ENCODE measurements around the gene RASGEF1B.

Gene RASGEF1B

DNA sequence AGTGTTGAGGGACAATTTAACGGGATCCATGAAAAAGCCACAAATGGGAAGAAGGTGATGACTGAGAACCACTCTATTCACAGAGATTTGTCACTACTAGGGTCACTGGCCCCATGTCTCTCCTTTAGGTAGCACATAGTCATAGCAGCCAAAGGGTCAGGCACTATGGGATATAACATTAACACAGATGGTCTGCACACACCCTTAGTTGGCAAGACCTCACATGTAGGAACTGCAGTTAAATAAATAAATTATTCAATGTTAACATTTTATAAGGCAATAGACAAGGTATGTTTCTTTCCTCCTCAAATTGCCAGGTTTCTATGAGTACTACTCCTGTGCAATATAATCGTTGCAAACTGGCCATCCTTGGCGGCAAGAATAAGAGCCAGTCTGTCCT, 10.9 kb downstream of the RASGEF1B start:
- DNase-seq: no peak

DNA sequence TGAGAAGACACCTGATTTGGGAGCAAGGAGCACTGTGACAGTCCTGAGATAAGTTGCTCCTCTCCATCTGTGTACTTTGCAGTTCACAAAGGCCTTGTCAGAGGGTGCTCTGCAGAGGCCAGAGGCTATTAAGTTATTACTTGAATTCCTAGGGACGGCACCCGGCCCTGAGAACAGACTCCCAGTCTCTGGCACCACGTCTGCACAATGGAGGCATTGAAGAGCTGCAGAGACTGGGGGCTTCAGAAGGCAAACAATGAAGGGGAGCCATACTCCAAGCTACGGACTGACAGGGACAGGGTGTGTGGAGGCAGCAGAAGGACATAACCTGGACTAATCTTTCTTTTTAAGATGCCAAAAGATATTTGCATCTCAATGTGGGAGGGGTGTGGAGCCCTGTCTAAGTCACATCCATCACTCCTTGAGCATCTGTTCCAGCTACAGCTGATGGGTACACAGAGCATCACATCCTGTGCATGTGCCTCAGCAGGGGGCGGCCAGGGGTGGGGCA, 11.5 kb downstream of the RASGEF1B start:
- DNase-seq: no peak

DNA sequence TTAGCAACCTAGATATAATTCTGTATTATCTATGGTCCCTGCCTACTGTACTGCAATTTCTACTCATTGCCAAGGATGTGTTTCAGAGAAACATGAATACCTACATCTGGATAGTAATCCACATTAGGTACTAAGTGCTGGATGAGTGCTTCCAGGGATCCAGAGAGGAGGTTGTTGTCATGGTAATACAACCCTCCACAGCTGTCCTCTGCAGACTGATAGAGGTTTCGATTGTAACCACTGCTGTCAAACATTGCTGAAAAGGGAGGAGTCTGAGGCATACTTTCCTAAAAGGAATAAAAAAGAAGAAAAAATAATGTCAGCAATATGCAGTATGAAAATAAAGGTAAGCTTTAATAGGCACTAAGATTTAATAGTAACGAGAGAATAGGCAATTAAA, 12.5 kb downstream of the RASGEF1B start:
- DNase-seq: no peak

DNA sequence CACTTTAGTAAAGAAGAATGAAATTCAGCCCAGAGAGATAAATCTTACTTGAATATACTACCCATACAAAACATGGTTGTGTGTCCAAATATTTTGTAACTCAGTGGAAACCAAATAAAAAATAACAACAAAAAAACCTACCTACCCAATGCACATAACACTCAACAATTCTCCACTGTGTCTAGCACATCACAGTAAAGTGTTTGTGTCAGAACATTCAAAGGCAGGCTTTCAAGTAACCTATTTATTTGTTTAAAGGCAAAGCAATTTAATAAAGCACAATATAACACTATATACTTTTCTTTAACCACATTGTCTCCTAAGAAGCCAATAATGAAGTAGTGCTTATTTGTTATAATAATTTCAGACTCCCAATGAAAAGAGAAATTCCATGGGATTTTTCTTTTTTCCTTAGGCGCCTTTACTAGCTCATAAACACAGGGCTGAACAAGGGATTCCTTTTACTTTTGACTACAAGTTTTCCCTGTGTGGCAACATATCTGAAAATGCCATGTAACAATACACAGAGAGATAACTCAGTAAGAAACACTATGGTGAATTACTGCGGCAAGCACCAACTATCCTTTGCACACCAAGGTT, 13.7 kb downstream of the RASGEF1B start:
- DNase-seq: no peak

DNA sequence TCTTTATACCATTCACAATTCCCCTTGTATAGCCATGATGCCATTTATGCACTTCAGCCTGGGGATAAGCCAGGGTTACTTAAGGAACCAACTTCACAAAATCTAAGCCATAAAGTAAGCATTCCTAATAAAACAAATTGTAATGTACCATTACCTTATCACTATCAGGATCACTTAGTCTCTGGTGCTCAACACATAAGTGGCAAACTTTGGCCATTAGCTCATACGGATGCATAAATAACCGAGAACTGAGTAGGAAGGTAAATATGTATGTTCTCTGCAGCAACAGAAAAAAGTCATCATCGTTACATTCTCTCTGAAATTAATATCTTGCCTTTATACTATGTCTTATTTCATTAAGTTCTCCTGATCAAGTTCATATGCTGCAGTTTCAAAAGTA, 14.4 kb downstream of the RASGEF1B start:
- no peak for DNase-seq

DNA sequence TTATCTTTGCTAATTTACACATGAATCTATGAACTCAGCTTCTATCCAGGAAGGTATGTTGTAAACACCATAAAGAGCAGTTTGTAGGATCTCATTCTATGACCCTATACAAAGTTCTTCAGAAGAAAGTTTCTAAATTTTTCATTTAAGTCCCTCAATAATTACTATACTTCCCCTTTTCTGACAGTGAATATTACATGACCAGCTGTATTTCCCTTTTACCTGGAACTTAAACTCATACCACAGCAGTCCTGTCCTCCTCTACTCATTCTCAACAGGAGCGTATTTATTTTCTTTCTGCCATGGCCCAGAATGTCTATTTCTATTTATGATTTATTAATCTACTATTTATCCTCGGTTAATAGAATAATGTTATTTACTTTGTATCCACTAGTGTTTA, 15.8 kb downstream of the RASGEF1B start:
- DNase-seq: no peak

DNA sequence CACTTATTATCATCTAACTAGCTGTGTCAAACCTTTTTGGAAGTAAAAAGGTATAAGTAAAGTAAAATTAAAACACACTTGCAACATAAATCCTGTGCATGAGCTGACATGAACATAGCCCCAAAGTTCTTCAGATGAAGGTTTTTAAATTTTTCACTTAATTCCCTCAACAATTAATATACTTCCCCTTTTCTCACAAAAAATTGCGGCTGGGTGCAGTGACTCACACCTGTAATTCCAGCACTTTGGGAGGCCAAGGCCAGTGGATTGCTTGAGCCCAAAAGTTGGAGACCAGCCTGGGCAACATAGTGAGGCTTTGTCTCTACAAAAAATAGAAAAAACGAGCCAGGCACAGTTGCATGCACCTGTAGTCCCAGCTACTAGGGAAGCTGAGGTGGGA, 16.8 kb downstream of the RASGEF1B start:
- no peak for DNase-seq

DNA sequence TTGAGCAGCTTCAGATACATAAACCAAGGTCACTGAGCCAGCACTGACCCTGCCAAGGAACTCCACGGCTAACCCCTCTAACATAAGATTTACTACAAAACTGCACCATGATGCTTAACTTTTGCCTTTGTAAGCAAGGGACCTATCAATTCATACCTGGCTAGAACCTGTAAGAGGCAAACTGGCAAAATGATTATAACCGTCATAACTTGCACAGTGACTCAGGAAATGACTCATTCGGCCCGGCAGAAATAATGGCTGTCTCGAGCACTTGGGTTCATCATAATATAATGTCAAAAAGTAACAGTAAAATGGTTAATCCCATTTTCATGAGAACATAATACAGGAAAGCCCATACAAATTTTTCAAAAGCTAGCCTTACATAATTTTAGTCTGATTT, 17.2 kb downstream of the RASGEF1B start:
- DNase-seq: no peak

DNA sequence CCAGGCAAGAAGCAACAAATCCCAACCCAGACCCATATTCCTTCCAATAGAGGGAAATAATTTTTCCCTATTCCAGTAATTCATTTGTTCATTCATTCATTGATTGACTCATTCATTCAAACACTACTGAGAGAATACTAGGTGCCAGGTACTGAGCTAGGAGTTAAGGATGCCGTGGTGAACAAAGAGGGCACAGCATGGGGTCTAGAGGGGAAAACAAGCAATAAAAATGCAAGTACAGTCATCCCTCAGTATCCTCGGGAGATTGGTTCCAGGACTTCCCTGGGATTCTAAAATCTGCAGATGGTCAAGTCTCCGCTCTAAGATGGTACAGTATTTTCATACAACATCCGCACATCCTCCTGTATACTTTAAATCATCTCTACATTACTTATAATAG, 18.7 kb downstream of the RASGEF1B start:
- no peak for DNase-seq

DNA sequence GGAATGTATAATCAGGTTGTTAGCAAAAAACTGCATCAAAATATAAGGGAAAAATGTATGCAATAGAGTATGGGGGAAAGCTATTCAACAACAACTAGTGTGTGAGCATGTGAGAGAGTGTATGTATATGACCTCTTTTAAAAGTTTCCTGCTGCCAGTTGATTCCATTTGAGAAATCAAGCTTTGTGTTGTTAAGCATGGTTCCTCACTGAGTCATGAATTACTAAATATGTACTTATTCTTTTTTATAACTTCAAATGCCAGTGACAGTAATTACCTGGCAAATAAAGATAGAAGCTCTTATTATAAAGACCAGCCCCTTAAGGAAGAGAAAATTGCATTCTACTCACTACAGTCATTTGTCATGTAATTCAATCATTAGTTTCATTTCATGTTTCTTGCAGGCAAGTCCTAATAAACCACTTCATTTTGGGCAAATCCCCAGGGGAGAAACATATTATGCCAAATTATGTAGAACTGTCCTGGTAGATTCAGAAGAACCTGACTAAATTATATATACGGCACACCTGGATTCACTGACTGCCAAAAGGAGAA, 19.2 kb downstream of the RASGEF1B start:
- no peak for DNase-seq

DNA sequence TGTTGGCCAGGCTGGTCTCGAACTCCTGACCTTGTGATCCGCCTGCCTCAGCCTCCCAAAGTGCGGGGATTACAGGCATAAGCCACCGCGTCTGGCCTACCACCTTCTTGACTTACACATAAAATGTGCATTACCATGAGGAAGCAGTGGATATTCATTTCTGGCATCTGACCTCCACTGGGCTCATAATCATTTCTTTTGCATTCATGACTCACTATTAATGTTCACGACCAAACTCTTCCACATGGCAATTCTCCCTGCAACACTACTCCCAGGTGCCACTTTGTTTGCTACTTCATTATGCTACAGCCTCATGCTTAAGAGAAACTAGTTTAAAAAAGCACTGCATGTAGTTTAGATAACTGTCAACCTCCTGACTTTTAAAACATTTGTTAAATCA, 22.7 kb downstream of the RASGEF1B start:
- no peak for DNase-seq

DNA sequence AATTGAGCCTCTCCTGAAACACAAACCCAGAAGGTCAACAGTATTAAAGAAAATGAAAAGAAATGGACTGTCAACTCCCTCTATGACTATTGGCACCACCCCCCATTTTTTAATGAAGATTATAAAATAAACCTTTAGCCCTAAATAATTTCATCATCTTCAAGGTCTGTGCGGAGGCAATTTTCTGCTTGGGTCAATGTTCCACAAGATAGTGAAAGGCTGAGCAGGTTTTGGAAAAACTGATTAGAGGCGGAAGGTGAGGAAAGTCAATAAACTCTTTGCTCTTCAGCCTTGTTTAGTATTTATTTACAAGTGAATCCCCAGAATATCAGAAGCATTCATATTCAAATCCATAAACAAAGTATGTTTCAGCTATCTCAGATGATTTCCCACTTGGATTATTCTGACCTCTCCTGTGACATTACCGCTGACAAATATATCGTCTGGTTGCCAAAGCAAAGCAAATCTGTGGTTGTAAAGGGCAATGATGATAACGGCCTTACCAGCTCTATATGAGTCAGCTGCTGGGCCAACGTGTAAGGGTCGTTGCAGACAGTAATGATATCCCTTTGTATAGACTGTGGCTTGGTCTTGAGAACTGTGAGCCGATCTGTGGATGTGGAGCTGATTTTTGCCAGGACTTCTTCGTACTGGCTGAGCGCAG, 24.0 kb downstream of the RASGEF1B start:
- no peak for DNase-seq

DNA sequence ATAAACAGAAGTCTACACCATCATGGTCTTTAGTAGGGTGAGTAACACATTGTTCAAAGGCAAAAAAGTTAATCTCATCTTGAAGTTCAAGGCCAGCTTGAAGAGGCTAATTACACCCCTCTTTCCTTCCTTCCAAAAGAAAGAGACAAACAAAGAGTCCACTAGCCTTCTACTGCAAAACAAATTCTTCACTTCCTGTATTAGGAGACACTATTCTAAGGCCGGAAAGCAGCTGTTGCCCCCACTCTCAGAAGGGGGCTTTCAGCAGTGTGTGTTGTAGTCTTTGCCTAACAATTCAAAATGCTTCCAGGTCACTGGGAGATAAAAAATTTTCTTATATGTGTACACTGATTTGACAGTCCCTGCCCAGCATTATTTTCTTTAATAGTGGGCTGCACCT, 25.1 kb downstream of the RASGEF1B start:
- no peak for DNase-seq

DNA sequence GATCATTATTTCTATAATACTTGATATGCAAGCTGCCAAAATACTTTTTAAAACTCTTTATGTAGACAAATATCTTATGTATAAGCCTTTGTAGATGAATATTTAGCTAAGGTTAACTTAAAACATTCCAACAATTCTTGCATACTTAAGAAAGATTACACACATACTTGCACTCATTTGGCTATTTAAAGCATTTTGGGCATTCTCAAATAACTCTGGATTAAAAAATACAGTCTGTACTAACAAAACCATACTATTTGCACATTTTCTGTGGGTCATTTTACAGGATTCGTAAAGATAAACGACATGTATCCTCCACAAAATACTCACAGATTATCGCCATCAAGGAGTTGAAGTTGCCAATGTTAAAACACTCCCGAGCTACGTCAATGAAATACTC, 26.5 kb downstream of the RASGEF1B start:
- DNase-seq: no peak

DNA sequence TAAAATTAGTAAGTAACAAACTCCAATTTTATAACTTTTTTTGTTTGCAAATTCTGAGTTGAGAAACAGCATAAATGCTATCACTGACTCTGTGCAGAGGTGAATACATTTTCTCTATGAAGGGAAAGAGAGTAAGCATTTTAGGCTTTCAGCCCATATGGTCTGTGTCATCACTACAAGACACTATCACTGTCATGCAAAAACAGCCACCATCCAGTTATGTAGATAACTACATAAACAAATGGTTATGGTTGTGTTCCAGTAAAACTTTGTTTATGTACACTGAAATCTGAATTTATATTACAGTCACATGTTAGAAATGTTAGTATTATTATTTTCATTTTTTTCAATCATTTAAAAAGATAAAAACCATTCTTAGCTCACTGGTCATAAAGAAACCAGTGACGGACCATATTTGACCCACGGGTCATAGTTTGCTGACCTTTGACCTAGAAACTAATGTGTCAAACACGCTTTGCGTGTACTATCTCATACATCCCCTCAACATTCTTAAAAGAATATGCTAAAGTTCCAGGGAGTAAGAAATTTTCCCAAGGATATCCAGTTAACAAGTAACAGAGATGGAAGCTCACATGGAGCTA, 29.1 kb downstream of the RASGEF1B start:
- DNase-seq: no peak

DNA sequence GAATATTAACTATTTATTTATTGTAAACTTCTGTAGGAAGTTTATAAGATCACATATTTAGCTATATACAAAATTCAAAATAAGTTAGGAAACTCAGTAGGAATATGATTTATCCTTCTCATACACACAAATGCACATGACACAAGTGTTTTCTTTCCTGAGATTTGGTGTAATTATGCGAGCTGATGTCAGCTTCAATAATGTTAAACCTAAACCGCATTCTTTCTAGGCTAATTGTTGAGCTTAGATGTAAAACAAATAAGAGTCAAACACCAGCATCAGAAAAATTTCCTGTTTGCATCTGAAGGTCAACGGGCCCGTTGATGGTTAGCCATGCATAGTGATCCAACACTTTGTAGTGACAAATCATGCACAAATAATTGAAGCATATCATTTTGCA, 30.8 kb downstream of the RASGEF1B start:
- DNase-seq: no peak

DNA sequence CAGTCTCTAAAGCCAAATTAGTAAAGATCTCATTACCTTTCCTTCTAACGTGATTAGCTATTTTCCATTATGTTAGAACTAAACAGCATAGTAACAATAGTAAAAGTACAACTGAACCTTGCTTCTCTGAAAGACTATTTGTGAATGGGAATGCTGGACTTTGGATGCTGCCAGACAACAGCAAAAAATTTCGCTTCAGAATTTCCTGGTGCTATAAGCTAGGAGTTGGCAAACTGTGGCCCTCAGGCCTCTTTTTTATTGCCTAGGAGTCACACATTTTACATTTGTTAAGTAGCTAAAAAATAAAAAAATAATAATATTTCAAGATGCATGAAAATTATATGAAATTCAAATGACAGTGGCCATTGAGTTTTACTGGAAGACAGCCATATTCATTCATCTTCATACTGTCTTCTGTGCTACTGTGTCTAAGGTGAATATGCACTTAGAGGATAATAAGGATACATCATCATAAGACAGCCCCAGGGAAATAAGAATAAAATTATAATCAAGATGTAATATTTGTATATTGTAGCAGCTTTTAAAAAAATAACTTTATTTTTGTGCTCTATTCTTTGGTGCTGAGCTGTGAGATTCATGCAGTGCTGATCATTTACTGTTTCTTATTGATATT, 34.6 kb downstream of the RASGEF1B start:
- no peak for DNase-seq

DNA sequence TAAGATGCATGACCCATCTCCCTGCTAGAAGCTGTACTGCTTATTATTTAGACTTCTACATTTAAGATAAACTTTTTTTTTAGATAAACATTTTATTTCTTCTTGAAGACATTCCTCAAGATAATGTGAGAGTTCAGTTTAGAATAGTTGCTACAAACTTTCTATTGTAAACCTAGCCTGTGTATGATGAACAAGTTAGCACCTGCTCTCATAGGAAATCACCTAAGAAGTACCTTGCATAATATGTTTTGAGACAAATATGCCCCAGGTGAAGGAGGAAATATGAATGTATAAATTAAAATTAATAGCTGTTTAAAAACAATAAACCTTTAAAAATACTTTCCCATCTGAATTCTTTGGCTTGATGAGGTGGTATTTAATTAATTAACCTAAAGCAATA, 35.6 kb downstream of the RASGEF1B start:
- DNase-seq: no peak

DNA sequence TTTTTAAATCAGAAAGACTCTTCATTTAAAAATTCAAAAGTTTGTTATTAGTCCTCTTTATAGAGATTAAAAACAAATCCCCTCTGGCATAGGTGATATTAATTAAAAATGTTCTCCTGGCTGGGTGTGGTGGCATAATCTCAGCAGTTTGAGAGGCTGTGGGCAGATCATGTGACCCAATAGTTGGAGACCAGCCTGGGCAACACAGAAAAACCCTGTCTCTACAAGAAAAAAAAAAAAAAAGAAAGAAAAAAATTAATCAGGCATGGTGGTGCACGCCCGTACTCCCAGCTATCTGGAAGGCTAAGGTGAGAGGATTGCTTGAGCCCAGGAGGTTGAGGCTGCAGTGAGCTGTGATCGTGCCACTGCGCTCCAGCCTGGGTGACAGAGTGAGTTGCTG, 38.9 kb downstream of the RASGEF1B start:
- DNase-seq: no peak

DNA sequence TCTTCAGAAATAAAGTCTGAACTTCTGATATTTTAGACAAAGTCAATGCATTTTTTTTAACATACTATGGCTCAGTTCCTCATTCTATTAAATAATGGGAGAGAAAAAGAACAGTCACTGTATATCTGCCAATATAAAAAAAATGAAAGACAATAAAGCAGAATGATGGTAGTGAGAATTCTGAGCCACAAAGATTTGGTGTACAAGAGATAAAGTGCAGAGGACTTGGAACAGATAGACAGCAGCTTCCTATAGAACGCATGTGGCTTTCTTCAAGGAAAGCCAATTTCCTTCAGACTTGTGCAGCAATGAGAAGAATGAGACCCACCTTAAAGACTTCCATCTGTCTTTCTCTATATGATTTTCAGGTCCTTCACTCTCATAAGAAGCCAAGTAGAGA, 39.7 kb downstream of the RASGEF1B start:
- no peak for DNase-seq

DNA sequence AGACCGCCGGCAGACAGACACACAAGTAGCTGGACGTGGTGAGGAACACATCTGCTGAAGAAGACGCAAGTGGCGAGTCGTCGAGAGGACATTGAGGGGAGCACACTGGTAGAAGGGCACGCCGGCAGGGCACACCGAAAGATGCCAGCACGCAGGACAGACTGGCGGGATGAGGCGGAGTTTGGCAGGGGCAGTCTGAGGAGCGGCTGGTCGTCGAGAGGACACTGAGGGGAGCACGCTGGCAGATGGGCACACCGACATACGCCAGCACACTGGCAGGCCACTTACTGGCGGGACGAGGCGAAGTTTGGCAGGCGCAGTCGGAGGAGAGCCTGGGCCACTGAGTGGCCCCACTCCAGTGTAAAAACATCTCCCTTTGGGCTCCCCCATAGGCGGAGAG, 42.1 kb downstream of the RASGEF1B start:
- no peak for DNase-seq

DNA sequence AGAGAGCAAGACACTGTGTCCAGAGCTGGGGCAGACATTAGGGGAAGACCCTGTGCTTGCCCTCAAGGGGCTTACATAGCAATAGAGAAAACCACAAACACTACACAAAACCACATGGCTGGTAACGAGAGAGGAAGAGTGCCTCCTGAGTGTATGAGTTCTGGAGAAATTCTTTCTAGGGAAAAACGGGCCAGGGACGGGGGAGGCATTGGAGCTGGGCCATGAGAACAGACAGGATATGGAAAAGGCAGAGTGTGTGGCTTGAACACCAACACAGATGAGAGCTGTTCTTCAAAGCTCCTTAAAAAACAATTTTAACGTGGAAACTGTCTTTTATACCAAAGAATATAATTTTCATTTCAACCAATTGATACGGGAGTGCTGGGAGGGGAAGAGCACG, 42.7 kb downstream of the RASGEF1B start:
- DNase-seq: no peak

DNA sequence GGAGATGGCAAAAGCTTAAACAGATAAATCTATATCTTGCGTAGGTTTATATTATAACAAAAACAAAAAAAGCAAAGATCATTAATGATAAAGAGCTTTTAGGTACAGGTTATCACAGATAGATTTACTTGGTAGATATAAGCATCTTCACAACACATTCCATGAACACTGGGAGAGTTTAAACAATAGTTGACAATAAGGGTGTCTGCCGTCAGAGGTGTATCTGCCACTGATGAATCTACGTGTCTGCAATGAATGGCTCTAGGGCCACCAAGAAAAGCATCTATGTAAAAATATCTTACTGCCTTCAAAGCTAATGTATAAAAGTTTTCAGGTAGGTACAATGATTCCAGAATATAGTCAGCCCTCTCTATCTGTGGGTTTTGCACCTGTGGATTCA, 43.7 kb downstream of the RASGEF1B start:
- DNase-seq: no peak

DNA sequence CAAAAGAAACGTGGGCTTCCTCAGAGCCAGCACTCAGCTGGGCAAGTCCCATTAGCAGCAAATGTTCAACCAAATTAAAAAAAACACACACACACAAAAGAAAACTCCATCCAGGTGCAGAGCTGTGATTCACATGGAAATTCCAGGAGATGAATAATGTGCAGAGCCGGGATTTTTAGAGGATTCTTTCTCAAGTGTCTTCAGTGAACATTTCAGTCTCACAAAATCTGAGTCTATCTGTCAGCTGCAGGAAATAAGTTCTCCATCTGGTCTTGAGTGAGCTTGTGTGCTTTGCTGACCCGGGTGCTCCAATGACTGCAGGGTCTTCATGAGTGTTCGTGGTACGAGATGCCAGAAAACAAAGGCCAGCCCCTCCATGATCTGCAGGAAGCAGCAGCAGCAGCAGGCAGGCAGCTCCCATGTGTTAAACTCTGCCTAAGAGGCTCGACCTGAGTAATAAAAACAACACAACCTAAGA, 44.3 kb downstream of the RASGEF1B start:
- no peak for DNase-seq

Data from activated CD4-positive, alpha-beta T cell treated with anti-CD3 and anti-CD28 coated beads for 1 hour (primary cell).